ENCODE data around the gene ABHD12.

Gene ABHD12

GRCh38 chr20:25275813-25276532 lies 114.7 kb downstream of the ABHD12 start:
- Histone ChIP-seq H3K4me3 (ENCODE audit: low read length) (no peak overlapping the region), H3K27me3 (ENCODE audit: insufficient read depth, low read length, poor library complexity) (no peaks in the 10 kb centered on the region), H2BK120ac (ENCODE audit: low read depth, low read length) (no peak overlapping the region), H3K79me2 (ENCODE audit: control insufficient read depth, insufficient read depth, low read length) (no peaks in the 10 kb centered on the region), H2BK15ac (replicated peaks; ENCODE audit: low read depth) (no peak overlapping the region), H3K4ac (ENCODE audit: low read depth, low read length) (no peak overlapping the region), H3K27ac (ENCODE audit: low read depth, low read length) (no peak overlapping the region), H4K8ac (ENCODE audit: low read depth, low read length) (no peak overlapping the region), H4K5ac (ENCODE audit: low read length) (no peak overlapping the region), H3K79me1 (ENCODE audit: low read length) (no peaks in the 10 kb centered on the region), H2BK5ac (ENCODE audit: low read length) (no peak overlapping the region), H3K9ac (ENCODE audit: low read length) (no peak overlapping the region), H3K56ac (ENCODE audit: low read length) (no peak overlapping the region), H2AK5ac (ENCODE audit: low read length) (no peak overlapping the region), H3K36me3 (ENCODE audit: control insufficient read depth, insufficient read depth, low read length) (peaks cover 11% of the 10 kb centered on the region), H3K4me2 (ENCODE audit: low read length) (no peak overlapping the region), H3K23ac (ENCODE audit: low read length) (no peak overlapping the region), H3K18ac (ENCODE audit: low read length) (no peak overlapping the region), H3K4me1 (ENCODE audit: control insufficient read depth, low read depth, low read length) (no peaks in the 10 kb centered on the region)
- no peak for DNase-seq
- WGBS (ENCODE audit: extremely low coverage, insufficient coverage, low lambda C conversion rate) = no CpG with 5 or more reads among the region's 20 CpGs

DNA sequence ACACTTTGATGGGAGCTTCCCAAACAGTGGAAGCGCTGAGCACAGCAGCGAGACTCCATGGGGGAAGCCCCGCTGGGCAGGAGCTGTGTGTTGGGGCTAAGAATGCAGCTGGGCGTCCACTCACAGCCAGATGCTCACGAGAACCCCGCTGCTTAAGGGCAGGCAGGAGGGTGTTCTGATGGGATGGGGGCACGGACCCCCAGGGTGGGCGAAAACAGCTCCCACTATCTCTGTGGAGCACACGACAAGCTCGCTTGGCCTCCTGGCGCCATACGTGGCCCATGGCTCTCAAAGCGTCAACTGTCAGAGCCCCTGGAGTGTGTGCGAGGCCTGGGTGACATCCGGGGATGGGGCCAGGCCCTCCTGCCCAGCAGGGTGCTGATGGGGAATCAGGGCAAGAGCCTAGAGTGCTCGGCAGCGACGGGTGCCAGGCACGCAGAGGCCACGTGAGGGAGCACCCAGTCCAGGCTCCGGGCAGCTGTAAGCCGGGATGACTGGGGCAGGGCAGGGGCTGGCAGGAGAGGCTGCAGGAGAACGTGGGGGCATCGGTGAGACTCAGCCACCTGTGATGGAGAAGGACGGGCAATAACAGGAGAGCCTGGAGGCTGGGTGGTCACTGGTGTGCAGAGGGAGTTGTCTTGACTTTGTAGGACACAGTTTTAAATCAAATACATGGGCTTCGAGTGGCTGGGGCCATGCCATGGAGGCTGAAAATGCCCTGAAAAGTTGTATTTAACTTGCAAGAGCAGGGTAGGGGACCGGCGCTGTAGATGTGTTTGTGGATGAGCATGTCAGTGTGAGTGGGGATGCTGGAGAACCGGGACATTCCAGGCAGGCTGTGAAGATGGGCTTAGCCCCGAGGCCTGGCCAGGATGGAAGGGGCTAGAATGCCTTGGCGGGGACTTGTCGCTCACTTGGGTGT lies 115.5 kb downstream of the ABHD12 start:
- H3K36me3 ChIP-seq (ENCODE audit: control insufficient read depth, insufficient read depth, low read length) = peaks cover 12% of the 10 kb centered on the region
- no peak overlapping the region for H3K56ac ChIP-seq (ENCODE audit: low read length)
- H2AK5ac ChIP-seq (ENCODE audit: low read length) = no peak overlapping the region
- H2BK15ac ChIP-seq (replicated peaks; ENCODE audit: low read depth) = no peak overlapping the region
- H3K79me2 ChIP-seq (ENCODE audit: control insufficient read depth, insufficient read depth, low read length) = no peaks in the 10 kb centered on the region
- no peak overlapping the region for H3K4me2 ChIP-seq (ENCODE audit: low read length)
- no CpG with 5 or more reads among the region's 32 CpGs for WGBS (ENCODE audit: extremely low coverage, insufficient coverage, low lambda C conversion rate)
- H2BK120ac ChIP-seq (ENCODE audit: low read depth, low read length) = no peak overlapping the region
- no peak overlapping the region for H4K5ac ChIP-seq (ENCODE audit: low read length)
- H3K27me3 ChIP-seq (ENCODE audit: insufficient read depth, low read length, poor library complexity) = no peaks in the 10 kb centered on the region
- no peak overlapping the region for H3K23ac ChIP-seq (ENCODE audit: low read length)
- no peak overlapping the region for H3K18ac ChIP-seq (ENCODE audit: low read length)
- no peak overlapping the region for H4K8ac ChIP-seq (ENCODE audit: low read depth, low read length)
- H3K4me1 ChIP-seq (ENCODE audit: control insufficient read depth, low read depth, low read length) = no peaks in the 10 kb centered on the region
- DNase-seq = no peak
- H3K9ac ChIP-seq (ENCODE audit: low read length) = no peak overlapping the region
- no peak overlapping the region for H3K27ac ChIP-seq (ENCODE audit: low read depth, low read length)
- H2BK5ac ChIP-seq (ENCODE audit: low read length) = no peak overlapping the region
- H3K79me1 ChIP-seq (ENCODE audit: low read length) = no peaks in the 10 kb centered on the region
- no peak overlapping the region for H3K4ac ChIP-seq (ENCODE audit: low read depth, low read length)
- no peak overlapping the region for H3K4me3 ChIP-seq (ENCODE audit: low read length)

GRCh38 chr20:25274481-25274880 lies 116.2 kb downstream of the ABHD12 start:
- Histone ChIP-seq H2AK5ac (ENCODE audit: low read length) (no peak overlapping the region), H4K5ac (ENCODE audit: low read length) (no peak overlapping the region), H3K27me3 (ENCODE audit: insufficient read depth, low read length, poor library complexity) (no peaks in the 10 kb centered on the region), H3K56ac (ENCODE audit: low read length) (no peak overlapping the region), H3K4me2 (ENCODE audit: low read length) (no peak overlapping the region), H2BK15ac (replicated peaks; ENCODE audit: low read depth) (no peak overlapping the region), H3K36me3 (ENCODE audit: control insufficient read depth, insufficient read depth, low read length) (peaks cover 8% of the 10 kb centered on the region), H3K79me2 (ENCODE audit: control insufficient read depth, insufficient read depth, low read length) (no peaks in the 10 kb centered on the region), H3K23ac (ENCODE audit: low read length) (no peak overlapping the region), H3K18ac (ENCODE audit: low read length) (no peak overlapping the region), H3K27ac (ENCODE audit: low read depth, low read length) (no peak overlapping the region), H3K4ac (ENCODE audit: low read depth, low read length) (no peak overlapping the region), H3K79me1 (ENCODE audit: low read length) (no peaks in the 10 kb centered on the region), H4K8ac (ENCODE audit: low read depth, low read length) (no peak overlapping the region), H3K4me1 (ENCODE audit: control insufficient read depth, low read depth, low read length) (no peaks in the 10 kb centered on the region), H3K9ac (ENCODE audit: low read length) (no peak overlapping the region), H3K4me3 (ENCODE audit: low read length) (no peak overlapping the region), H2BK5ac (ENCODE audit: low read length) (no peak overlapping the region), H2BK120ac (ENCODE audit: low read depth, low read length) (no peak overlapping the region)
- no CpG with 5 or more reads among the region's 20 CpGs for WGBS (ENCODE audit: extremely low coverage, insufficient coverage, low lambda C conversion rate)
- DNase-seq = no peak

GRCh38 chr20:25273541-25274358 lies 116.9 kb downstream of the ABHD12 start:
- WGBS (ENCODE audit: extremely low coverage, insufficient coverage, low lambda C conversion rate) = no CpG with 5 or more reads among the region's 20 CpGs
- Histone ChIP-seq H3K4me1 (ENCODE audit: control insufficient read depth, low read depth, low read length) (no peaks in the 10 kb centered on the region), H3K56ac (ENCODE audit: low read length) (no peak overlapping the region), H2BK15ac (replicated peaks; ENCODE audit: low read depth) (no peak overlapping the region), H4K8ac (ENCODE audit: low read depth, low read length) (no peak overlapping the region), H2BK5ac (ENCODE audit: low read length) (no peak overlapping the region), H2BK120ac (ENCODE audit: low read depth, low read length) (no peak overlapping the region), H3K79me2 (ENCODE audit: control insufficient read depth, insufficient read depth, low read length) (no peaks in the 10 kb centered on the region), H3K4me3 (ENCODE audit: low read length) (no peak overlapping the region), H3K23ac (ENCODE audit: low read length) (no peak overlapping the region), H4K5ac (ENCODE audit: low read length) (no peak overlapping the region), H3K4ac (ENCODE audit: low read depth, low read length) (no peak overlapping the region), H3K4me2 (ENCODE audit: low read length) (no peak overlapping the region), H3K79me1 (ENCODE audit: low read length) (no peaks in the 10 kb centered on the region), H3K27ac (ENCODE audit: low read depth, low read length) (no peak overlapping the region), H2AK5ac (ENCODE audit: low read length) (no peak overlapping the region), H3K9ac (ENCODE audit: low read length) (no peak overlapping the region), H3K18ac (ENCODE audit: low read length) (no peak overlapping the region), H3K36me3 (ENCODE audit: control insufficient read depth, insufficient read depth, low read length) (peaks cover 6% of the 10 kb centered on the region), H3K27me3 (ENCODE audit: insufficient read depth, low read length, poor library complexity) (no peaks in the 10 kb centered on the region)
- no peak for DNase-seq

DNA sequence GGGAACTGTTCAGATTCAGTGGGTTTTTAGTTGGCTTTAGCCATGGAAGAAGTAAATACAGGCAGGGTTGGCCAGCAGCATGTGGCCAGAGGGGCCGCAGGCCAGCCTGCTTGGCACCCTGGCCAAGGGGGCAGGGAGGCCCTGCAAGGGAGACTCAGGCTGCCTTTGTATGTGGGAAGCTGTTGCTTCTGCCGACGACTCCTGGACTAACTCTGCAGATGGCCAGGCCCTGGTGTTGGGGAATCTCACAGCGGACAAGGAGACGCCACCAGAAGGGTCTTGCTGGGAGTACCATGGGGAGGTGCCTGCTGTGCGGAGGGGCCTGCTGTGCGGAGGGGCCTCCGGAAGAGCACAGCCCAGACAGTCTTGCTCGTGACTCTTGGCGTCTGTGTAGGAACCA lies 117.6 kb downstream of the ABHD12 start:
- H3K4ac ChIP-seq (ENCODE audit: low read depth, low read length) = no peak overlapping the region
- H3K23ac ChIP-seq (ENCODE audit: low read length) = no peak overlapping the region
- peaks cover 4% of the 10 kb centered on the region for H3K36me3 ChIP-seq (ENCODE audit: control insufficient read depth, insufficient read depth, low read length)
- H3K4me2 ChIP-seq (ENCODE audit: low read length) = no peak overlapping the region
- H2BK15ac ChIP-seq (replicated peaks; ENCODE audit: low read depth) = no peak overlapping the region
- no peak overlapping the region for H3K56ac ChIP-seq (ENCODE audit: low read length)
- H3K18ac ChIP-seq (ENCODE audit: low read length) = no peak overlapping the region
- no peak for DNase-seq
- H2BK120ac ChIP-seq (ENCODE audit: low read depth, low read length) = no peak overlapping the region
- H4K8ac ChIP-seq (ENCODE audit: low read depth, low read length) = no peak overlapping the region
- H3K79me1 ChIP-seq (ENCODE audit: low read length) = no peaks in the 10 kb centered on the region
- no peak overlapping the region for H3K4me3 ChIP-seq (ENCODE audit: low read length)
- H3K9ac ChIP-seq (ENCODE audit: low read length) = no peak overlapping the region
- no peaks in the 10 kb centered on the region for H3K79me2 ChIP-seq (ENCODE audit: control insufficient read depth, insufficient read depth, low read length)
- no peaks in the 10 kb centered on the region for H3K27me3 ChIP-seq (ENCODE audit: insufficient read depth, low read length, poor library complexity)
- no peak overlapping the region for H4K5ac ChIP-seq (ENCODE audit: low read length)
- H2AK5ac ChIP-seq (ENCODE audit: low read length) = no peak overlapping the region
- no CpG with 5 or more reads among the region's 10 CpGs for WGBS (ENCODE audit: extremely low coverage, insufficient coverage, low lambda C conversion rate)
- no peak overlapping the region for H2BK5ac ChIP-seq (ENCODE audit: low read length)
- no peaks in the 10 kb centered on the region for H3K4me1 ChIP-seq (ENCODE audit: control insufficient read depth, low read depth, low read length)
- no peak overlapping the region for H3K27ac ChIP-seq (ENCODE audit: low read depth, low read length)
